HG03045 (cell line): ENCODE measurements around the gene MBNL2.

Experiments
- ATAC-seq: cut with Tn5 transposase; IDR thresholded peaks from one replicate; pipeline ENCODE4 v1.9.1; 2021; ENCODE audit warnings: mild to moderate bottlenecking, moderate library complexity; ENCODE audit not compliant: unreplicated experiment

Gene MBNL2

GRCh38 chr13:97319113-97319720, 97.1 kb downstream of the MBNL2 start:
- no peak for ATAC-seq

- no peak for ATAC-seq
Observed at GRCh38 chr13:97321101-97321500, 99.0 kb downstream of the MBNL2 start.

DNA sequence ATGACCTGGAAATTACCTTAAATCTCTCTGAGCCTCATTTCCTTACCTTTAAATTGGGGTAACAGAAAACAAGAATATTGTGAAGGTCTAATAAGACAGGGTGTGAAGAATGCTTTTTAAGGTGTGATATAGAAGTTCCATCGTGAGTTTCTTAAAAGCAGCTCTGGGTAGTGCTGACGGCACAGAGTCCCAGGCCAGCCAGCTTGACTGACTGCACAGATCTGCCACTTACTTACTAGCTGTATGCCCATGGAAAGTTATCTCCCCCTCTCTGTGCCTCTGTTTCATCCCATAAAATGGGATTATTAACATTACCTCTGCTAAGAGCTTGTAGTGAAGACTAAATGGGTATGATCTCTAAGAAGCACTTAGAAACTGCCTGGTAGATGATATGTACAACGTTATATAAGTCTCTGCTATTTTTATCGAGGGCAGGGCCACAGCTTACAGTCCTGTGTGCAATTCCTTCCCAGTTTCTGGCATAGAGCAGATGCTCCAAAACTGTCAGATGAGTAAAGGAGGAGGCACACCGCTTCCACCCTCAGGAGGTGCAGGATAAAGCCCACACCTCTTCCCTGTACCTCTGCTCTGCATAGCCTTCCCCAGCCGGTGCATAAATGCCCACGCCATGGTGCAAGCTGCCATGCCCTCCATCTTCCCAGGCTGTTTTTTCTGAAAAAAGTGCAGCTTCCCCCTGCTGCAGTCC, 99.6 kb downstream of the MBNL2 start:
- ATAC-seq = no peak

DNA sequence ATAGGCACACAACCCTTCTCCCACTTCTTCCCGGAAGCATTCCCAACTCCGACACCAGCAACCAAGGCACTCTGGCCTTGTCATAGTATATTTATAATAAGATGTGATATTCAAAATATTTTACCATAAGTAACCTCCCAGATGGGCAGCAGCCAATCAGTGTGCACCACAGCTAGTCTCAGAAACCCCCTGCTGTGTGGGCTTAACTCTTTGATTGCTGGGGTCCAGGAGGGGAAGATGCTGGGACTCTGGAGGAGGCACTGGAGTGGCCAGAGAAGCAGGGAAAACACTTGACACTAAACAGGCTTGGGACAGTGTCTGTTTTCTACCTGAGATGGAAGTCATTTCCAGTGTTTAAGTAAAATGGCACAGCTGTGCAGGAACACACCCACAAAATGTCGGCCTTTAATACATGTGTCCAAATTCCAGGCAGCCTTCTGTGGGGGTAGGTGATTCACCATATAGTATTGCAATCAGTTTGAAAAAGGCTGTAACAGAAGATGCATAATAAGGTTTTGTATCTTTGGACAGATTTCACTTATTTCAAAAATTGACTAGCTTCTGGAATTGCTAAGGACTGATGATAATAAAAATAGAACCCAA, 100.7 kb downstream of the MBNL2 start:
- ATAC-seq = no peak

DNA sequence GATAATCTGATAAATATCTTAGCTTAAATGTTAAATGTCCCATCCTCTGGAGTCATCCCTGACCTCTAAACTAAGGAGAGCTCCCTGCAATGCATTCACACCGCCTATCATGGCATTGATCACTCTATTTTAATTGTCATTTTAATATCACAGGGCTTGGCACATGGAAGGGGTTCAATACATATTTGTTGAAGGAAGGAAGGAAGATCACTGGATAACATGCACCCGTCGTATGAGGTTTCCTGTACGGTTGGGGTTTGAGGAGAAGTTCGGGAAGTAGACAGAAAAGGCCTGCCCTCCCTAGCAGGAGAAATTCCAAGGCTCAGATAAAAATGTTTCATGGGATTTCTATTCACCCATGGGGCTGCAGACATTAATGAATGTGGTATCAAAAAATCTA, 102.0 kb downstream of the MBNL2 start:
- ATAC-seq = no peak

DNA sequence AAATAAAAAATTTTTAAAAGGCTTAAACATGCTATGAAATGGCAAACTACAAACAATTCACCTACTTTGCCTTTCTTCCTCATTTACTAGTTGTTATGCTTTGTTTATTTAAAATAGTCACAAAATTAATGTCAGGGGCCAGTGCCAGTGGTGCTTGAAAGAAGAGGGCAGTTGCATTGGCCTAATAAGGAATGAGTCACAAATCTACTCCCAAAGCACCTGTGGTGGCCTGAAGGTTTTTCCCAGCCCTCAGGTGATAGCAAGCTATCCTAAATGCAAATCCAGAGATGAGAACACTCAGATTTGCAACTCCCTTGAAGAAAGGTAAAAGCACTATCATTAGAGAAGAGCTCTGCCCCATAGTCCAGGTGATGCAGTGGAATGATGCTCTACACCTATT, 103.6 kb downstream of the MBNL2 start:
- no peak for ATAC-seq

DNA sequence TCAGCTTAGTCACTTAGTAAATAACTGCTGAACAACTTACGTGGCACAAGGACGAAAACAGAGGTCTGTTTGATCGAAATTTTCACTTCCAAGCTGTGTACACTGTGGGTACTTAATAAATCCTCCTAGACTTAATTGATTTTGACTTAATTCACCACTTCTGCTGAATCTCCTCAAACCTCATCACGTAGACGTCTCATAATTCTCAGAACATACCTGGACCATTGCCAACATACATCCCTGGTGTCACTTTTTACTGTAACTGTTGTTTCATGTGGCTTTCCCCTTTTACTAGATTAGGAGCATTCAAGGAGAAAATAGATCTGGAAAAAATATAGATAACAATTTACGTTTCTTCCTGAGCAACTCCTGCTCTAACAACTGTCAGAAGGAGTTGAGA, 105.0 kb downstream of the MBNL2 start:
- no peak for ATAC-seq

DNA sequence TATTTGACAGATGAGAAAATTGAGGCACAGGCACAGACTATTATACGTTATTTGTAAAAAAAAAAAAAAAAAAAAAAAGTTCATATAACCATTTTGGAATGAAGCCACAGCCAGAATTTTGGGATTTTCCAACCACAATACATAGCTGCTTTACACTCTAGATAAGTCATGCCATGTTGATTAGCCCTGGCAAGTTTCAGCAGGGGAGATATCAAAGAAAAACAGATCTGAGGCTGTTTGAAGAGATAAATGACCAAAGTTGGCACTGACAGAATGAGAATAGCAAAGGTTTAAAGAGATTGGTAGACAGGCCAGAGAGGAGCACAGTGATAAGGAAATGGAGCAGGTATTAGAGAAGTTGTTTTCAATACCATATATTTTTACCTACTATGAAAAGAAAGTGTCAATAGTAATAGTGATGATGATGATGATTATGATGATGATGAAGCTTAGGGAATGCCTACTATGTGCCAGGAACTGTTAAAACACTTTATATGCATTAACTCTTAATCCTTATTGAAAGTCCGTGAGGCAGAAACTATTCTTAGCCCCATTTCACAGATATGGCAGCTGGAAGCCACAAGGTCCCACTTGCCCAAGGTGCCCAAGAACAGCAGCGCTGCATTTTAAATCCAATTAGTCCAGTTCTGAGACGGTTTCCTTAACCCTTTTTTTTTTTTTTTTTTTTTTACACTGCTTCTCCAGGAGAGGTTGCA, 105.5 kb downstream of the MBNL2 start:
- ATAC-seq = no peak

DNA sequence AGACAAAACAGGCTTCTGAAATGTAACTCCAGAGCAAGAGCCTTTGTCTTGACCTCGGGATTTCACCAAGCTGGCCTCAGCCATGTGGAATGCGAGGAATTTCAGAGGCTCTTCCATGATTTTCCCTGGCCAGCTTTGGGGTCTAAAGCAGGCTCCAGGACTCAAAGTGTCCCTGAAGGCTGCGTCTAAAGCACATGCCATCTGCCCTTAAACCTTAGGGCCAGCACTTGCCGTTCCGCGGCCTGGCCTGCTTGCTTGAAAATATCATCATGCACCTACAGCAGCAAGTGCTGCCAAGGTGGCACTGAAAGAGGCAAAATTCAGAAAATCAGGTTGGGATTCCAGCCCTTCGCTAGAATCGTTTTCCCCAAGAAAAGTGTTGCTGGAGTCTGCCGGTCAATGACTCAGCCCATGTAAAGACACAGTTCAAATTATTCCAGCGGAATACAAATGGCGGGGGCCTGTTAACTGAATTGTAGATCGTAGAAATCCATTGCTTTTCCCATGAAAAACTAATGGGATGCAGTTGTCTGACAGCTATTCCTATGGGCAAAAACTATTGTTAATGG, 106.2 kb downstream of the MBNL2 start:
- no peak for ATAC-seq

GRCh38 chr13:97329331-97329730, 107.2 kb downstream of the MBNL2 start:
- ATAC-seq = no peak

GRCh38 chr13:97330448-97330847, 108.3 kb downstream of the MBNL2 start:
- no peak for ATAC-seq

DNA sequence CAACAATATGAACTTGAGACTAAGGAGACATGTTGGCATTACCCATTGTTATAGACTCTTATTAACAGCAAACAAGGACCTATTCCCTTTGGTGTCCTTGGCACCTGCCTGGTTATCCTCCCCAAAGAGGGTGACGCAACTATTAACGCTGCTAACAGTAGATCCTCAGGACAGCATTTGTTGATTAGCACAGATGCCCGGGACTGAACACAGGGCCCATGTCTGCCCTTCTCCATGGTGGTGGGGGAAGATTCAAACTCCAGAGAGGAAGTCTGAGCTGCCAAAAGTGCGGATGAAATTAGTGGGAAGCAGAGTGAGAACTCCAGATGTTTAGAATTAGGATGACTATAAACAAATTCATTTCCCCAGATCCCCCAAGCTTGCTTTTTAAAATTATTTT, 110.6 kb downstream of the MBNL2 start:
- no peak for ATAC-seq

GRCh38 chr13:97333983-97334382, 111.8 kb downstream of the MBNL2 start:
- no peak for ATAC-seq

DNA sequence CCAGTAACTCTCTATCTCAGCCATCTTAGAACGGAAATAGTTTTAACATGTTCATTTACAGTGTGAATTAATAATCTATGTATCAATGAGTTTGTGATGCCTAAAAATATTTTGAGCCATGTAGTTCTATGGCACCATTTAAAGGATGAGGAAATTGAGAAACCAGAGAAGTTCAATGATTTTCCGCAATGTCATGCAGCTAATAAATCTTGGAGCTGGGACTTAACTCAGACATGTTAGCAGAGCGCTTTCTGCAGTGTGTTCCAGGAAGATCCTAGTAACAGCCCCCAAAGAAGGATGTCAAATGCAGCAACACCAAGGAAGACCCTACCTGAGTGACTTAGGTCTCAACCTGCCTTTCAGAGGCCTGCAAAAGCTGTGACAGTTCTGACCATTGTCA, 112.6 kb downstream of the MBNL2 start:
- ATAC-seq = no peak

GRCh38 chr13:97335488-97336134, 113.5 kb downstream of the MBNL2 start:
- ATAC-seq = no peak

GRCh38 chr13:97337985-97338499, 115.9 kb downstream of the MBNL2 start:
- ATAC-seq = no peak

DNA sequence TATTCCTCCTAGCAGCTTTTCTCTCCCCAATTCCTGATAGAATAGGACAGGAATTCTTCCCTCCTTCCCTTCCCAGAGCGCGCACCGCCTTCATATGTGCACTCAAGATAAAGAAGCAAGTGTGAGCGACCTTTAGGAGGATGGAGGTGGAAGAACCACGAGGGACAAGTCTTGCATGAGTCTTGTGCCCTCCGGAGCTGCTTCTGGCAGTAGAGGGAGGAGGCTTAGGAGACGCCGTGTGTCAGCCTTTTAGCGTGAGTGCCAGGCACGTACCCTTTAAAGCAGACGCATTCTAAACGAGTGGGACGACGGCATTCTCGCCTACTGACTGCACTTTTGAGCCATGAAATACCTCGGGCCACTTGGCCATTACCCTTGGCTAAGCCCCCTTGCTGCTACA, 116.4 kb downstream of the MBNL2 start:
- ATAC-seq = no peak

DNA sequence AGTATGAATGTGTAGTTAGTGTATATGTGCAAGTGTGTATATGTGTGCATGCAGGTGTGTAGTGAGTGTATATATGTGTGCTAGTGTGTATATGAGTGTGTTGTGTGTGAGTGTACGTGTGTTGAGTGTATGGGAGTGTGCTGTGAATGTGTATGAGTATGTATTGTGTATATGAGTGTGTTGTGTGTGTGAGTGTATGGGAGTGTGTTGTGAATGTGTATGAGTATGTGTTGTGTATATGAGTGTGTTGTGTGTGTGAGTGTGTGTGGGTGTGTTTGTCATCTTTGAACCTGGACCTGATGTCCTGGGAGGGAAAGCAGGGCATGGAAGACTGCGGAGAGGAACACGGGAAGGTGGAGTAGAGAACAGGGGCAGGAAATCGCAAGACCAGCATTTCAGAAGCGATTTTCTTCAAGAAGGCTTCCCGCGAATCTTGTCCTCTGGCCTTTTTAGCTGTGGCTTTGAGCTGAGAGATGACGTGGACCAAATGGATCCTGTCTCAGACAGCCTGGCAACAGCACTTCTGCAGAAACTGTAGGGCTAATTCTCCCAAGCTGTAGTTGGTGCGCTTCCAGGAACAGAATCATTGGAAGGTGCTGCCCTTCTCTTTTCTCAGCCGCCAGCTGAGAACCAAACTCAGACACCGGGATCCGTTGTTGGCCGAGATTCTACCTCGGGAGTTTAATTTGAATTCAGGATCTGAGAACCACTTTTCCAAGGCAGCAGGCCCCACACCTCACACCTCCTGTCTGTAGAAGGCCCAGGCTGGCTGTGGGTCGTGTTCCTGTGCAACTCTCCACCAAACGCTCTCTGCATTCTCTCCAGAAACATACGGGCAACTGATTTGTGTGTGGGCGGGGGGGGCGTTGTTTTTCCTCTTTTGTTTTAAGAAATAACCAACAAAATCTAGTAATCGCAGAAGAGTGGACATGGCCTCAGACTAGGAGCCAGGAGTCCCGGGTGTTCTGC, 117.2 kb downstream of the MBNL2 start:
- ATAC-seq = no peak

DNA sequence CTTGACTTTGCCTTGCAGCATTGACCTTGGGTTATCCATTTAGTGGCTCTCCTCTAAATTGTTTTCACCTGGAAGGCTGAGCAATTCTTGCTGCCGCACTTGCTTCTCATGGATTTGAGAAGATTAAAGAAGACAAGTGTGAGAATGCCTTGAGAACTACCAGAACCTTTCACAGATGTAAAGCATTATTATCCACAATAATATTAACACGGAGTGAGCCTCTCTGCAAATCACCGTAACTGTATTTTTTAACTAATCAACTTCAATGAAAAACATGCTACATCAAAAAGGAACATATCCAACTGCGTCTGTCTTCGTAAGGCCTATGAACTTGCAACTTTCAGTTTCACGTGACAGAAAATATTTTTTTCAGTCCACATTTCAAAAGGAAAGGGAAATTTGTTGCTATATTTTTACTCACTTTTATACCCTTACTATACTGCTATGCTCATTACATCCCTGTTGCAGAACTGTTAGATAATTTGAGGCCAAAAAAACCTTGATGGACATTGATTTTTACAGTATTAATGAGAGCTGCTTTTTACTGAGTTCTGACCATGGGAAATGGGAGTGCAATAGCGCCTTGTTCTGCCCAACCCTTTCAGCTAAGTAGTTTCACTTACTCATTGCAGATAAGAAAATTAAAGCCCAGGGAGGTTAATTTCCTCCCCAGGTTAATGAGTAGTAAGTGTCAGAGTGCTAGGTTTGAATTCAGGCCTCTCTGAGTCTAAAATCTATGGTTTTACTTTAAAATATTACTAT, 118.0 kb downstream of the MBNL2 start:
- no peak for ATAC-seq
